ENCODE results near the gene ERBB4.
A peak's percentile ranks its signal among the peaks of the same experiment; 100 is the strongest.

Gene ERBB4

DNA sequence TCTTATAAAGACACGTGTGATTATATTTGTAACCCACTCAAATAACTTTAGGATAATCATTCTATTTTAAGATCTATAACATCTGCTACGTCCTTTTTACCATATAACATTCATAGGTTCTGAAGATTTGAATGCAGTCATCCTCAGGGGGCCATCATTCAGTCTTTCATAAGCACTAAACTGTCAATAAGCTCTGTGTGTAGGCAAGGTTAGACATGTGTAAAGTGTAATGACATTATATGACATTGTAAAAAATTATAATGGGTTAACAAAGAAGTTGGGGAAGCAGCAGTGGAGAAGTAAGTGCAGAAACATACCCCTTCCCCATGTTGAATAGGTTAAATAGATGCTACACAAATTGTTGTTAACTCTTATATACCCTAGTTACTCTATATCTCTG is 845.9 kb downstream of the ERBB4 start:
- H3K4ac ChIP-seq (ENCODE audit: low read length): no peak overlapping the region
- H2BK5ac ChIP-seq (ENCODE audit: low read length): no peak overlapping the region
- no peak overlapping the region for H4K8ac ChIP-seq (ENCODE audit: low read depth, low read length)
- no peaks in the 10 kb centered on the region for H3K79me1 ChIP-seq (ENCODE audit: low read depth, low read length)
- no peak overlapping the region for H2BK120ac ChIP-seq (ENCODE audit: low read depth, low read length)
- no peak overlapping the region for H2AFZ ChIP-seq (ENCODE audit: low read length)
- H3K23ac ChIP-seq (ENCODE audit: low read depth, low read length, poor library complexity): no peak overlapping the region
- H3K36me3 ChIP-seq (replicated peaks in 1 of 2; ENCODE audit: control insufficient read depth in 2 of 2, insufficient read depth in 2 of 2, low read length in 2 of 2): no peaks in the 10 kb centered on the region
- no CpG with 5 or more reads among the region's 2 CpGs for WGBS, 2 donors (ENCODE audit: extremely low coverage in 2 of 2, insufficient read length in 2 of 2, insufficient replicate concordance in 1 of 2)
- H3K4me1 ChIP-seq (ENCODE audit: control insufficient read depth in 2 of 2, insufficient read depth in 1 of 2, low read depth in 1 of 2, low read length in 2 of 2): peaks cover 2 to 3% of the 10 kb centered on the region in 2 donors
- H3K4me2 ChIP-seq (ENCODE audit: insufficient read depth, low read length, poor library complexity, severe bottlenecking): no peak overlapping the region
- H3K27me3 ChIP-seq (ENCODE audit: control insufficient read depth in 3 of 3, insufficient read depth in 3 of 3, low read depth in 1 of 3, low read length in 3 of 3): no peaks in the 10 kb centered on the region
- no peak overlapping the region for H2AK5ac ChIP-seq (ENCODE audit: low read depth, low read length)
- H3K9ac ChIP-seq (ENCODE audit: low read depth, low read length, poor library complexity): no peak overlapping the region
- no peaks in the 10 kb centered on the region for H3K9me3 ChIP-seq (replicated peaks in 1 of 2; ENCODE audit: control insufficient read depth in 2 of 2, insufficient read depth in 1 of 2, low read depth in 1 of 2, low read length in 2 of 2)
- DNase-seq (ENCODE audit: low spot score): no peak
- H2BK12ac ChIP-seq (ENCODE audit: low read length): no peak overlapping the region
- no peak overlapping the region for H3K4me3 ChIP-seq (ENCODE audit: low read length in 2 of 2)
- no peak overlapping the region for H4K91ac ChIP-seq (ENCODE audit: low read depth, low read length, poor library complexity)
- no peak overlapping the region for H3K14ac ChIP-seq (ENCODE audit: low read length)
- no peak overlapping the region for H3K27ac ChIP-seq (replicated peaks; ENCODE audit: low read length)
- H2BK15ac ChIP-seq (ENCODE audit: low read length): no peak overlapping the region
- no peak overlapping the region for H3K18ac ChIP-seq (ENCODE audit: low read length)

DNA sequence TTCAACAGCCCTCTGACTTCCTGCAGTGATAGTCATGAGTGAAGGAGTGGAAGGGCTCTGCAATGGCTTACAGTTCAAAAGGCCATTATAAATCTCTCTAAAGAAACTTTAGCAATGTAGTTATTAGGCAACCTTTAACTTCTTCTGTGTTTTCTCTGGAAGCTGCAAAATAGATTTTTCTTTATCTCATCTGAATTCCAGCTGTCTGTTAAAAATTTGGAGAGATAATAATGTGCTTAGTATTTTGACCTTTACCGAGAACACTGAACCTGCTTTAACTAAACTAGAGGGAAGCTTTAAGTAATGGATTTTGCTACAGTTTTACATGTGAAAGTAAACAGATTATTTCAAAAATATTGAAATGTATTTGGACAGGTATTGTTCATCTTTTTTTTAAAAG is 847.9 kb downstream of the ERBB4 start:
- Histone ChIP-seq H3K9me3 (replicated peaks in 1 of 2; ENCODE audit: control insufficient read depth in 2 of 2, insufficient read depth in 1 of 2, low read depth in 1 of 2, low read length in 2 of 2) (no peaks in the 10 kb centered on the region), H3K14ac (ENCODE audit: low read length) (no peak overlapping the region), H3K18ac (ENCODE audit: low read length) (no peak overlapping the region), H3K27me3 (ENCODE audit: control insufficient read depth in 3 of 3, insufficient read depth in 3 of 3, low read depth in 1 of 3, low read length in 3 of 3) (no peaks in the 10 kb centered on the region), H2BK15ac (ENCODE audit: low read length) (no peak overlapping the region), H2AK5ac (ENCODE audit: low read depth, low read length) (no peak overlapping the region), H3K9ac (ENCODE audit: low read depth, low read length, poor library complexity) (no peak overlapping the region), H2BK120ac (ENCODE audit: low read depth, low read length) (no peak overlapping the region), H2BK12ac (ENCODE audit: low read length) (no peak overlapping the region), H4K8ac (ENCODE audit: low read depth, low read length) (no peak overlapping the region), H3K4ac (ENCODE audit: low read length) (no peak overlapping the region), H3K79me1 (ENCODE audit: low read depth, low read length) (no peaks in the 10 kb centered on the region), H3K4me2 (ENCODE audit: insufficient read depth, low read length, poor library complexity, severe bottlenecking) (no peak overlapping the region), H3K4me3 (ENCODE audit: low read length in 2 of 2) (no peak overlapping the region), H3K23ac (ENCODE audit: low read depth, low read length, poor library complexity) (no peak overlapping the region), H4K91ac (ENCODE audit: low read depth, low read length, poor library complexity) (no peak overlapping the region), H2BK5ac (ENCODE audit: low read length) (no peak overlapping the region), H3K4me1 (ENCODE audit: control insufficient read depth in 2 of 2, insufficient read depth in 1 of 2, low read depth in 1 of 2, low read length in 2 of 2) (peaks cover 2 to 3% of the 10 kb centered on the region in 2 donors), H3K36me3 (replicated peaks in 1 of 2; ENCODE audit: control insufficient read depth in 2 of 2, insufficient read depth in 2 of 2, low read length in 2 of 2) (no peaks in the 10 kb centered on the region), H3K27ac (replicated peaks; ENCODE audit: low read length) (no peak overlapping the region), H2AFZ (ENCODE audit: low read length) (peak overlapping the region; percentile 9)
- WGBS, 2 donors (ENCODE audit: extremely low coverage in 2 of 2, insufficient read length in 2 of 2, insufficient replicate concordance in 1 of 2): no CpG with 5 or more reads among the region's 1 CpG
- no peak for DNase-seq (ENCODE audit: low spot score)

DNA sequence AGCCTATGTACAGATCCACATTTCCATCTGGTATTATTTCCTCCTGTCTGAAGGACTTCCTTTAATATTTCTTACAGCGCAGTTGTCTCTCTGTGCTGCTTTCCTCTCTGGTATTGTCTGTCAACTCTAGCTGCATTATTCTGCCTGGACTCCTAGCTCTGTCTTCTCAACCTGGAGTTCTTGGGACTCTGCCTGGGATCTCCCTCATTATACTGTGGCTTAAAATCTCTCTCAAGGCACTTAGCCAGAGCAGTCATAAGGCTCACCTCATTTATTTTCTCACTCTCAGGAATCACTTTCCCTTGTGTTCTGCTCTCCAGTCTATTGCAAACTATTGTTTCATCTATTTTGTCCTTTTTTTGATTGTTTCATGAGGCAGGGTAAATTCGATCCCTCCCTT is 850.4 kb downstream of the ERBB4 start:
- H3K9ac ChIP-seq (ENCODE audit: low read depth, low read length, poor library complexity): no peak overlapping the region
- H4K8ac ChIP-seq (ENCODE audit: low read depth, low read length): no peak overlapping the region
- H3K18ac ChIP-seq (ENCODE audit: low read length): no peak overlapping the region
- WGBS, 2 donors (ENCODE audit: extremely low coverage in 2 of 2, insufficient read length in 2 of 2, insufficient replicate concordance in 1 of 2): no CpG with 5 or more reads among the region's 2 CpGs
- no peak overlapping the region for H3K14ac ChIP-seq (ENCODE audit: low read length)
- H2BK15ac ChIP-seq (ENCODE audit: low read length): no peak overlapping the region
- H3K36me3 ChIP-seq (replicated peaks in 1 of 2; ENCODE audit: control insufficient read depth in 2 of 2, insufficient read depth in 2 of 2, low read length in 2 of 2): no peaks in the 10 kb centered on the region
- no peak overlapping the region for H2BK5ac ChIP-seq (ENCODE audit: low read length)
- H3K23ac ChIP-seq (ENCODE audit: low read depth, low read length, poor library complexity): no peak overlapping the region
- no peak overlapping the region for H3K4me2 ChIP-seq (ENCODE audit: insufficient read depth, low read length, poor library complexity, severe bottlenecking)
- no peak overlapping the region for H2AK5ac ChIP-seq (ENCODE audit: low read depth, low read length)
- no peak overlapping the region for H3K27ac ChIP-seq (replicated peaks; ENCODE audit: low read length)
- H3K79me1 ChIP-seq (ENCODE audit: low read depth, low read length): no peaks in the 10 kb centered on the region
- H4K91ac ChIP-seq (ENCODE audit: low read depth, low read length, poor library complexity): no peak overlapping the region
- no peak overlapping the region for H3K4ac ChIP-seq (ENCODE audit: low read length)
- no peak for DNase-seq (ENCODE audit: low spot score)
- H2BK120ac ChIP-seq (ENCODE audit: low read depth, low read length): no peak overlapping the region
- no peak overlapping the region for H2AFZ ChIP-seq (ENCODE audit: low read length)
- peaks cover 2 to 3% of the 10 kb centered on the region in 2 donors for H3K4me1 ChIP-seq (ENCODE audit: control insufficient read depth in 2 of 2, insufficient read depth in 1 of 2, low read depth in 1 of 2, low read length in 2 of 2)
- no peak overlapping the region for H3K4me3 ChIP-seq (ENCODE audit: low read length in 2 of 2)
- H3K27me3 ChIP-seq (ENCODE audit: control insufficient read depth in 3 of 3, insufficient read depth in 3 of 3, low read depth in 1 of 3, low read length in 3 of 3): no peaks in the 10 kb centered on the region
- peaks cover 0 to 12% of the 10 kb centered on the region in 2 donors for H3K9me3 ChIP-seq (replicated peaks in 1 of 2; ENCODE audit: control insufficient read depth in 2 of 2, insufficient read depth in 1 of 2, low read depth in 1 of 2, low read length in 2 of 2)
- no peak overlapping the region for H2BK12ac ChIP-seq (ENCODE audit: low read length)

DNA sequence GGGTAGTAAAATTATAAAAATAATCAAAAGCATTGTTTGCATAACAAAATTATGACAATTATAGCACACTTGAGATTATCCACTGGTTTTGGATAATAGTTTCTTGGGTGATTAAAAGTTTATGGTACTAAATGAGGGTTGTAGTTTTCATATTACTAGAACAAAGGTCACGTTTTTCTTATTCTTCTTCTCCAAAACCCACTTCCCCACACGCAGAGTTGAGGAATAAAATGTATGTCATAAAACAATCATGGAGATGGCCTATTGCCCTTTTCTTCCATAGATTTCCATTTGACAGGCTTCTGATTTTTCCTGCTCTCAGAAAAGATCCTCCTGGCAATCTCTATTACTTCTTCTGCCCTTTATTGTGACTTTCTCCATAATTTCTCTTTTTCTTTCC is 863.9 kb downstream of the ERBB4 start:
- Histone ChIP-seq H3K27ac (replicated peaks; ENCODE audit: low read length) (no peak overlapping the region), H2BK15ac (ENCODE audit: low read length) (no peak overlapping the region), H3K4me2 (ENCODE audit: insufficient read depth, low read length, poor library complexity, severe bottlenecking) (no peak overlapping the region), H2BK5ac (ENCODE audit: low read length) (no peak overlapping the region), H3K4me1 (ENCODE audit: control insufficient read depth in 2 of 2, insufficient read depth in 1 of 2, low read depth in 1 of 2, low read length in 2 of 2) (peaks cover 0 to 2% of the 10 kb centered on the region in 2 donors), H3K4me3 (ENCODE audit: low read length in 2 of 2) (no peak overlapping the region), H2BK12ac (ENCODE audit: low read length) (no peak overlapping the region), H2AK5ac (ENCODE audit: low read depth, low read length) (no peak overlapping the region), H3K36me3 (replicated peaks in 1 of 2; ENCODE audit: control insufficient read depth in 2 of 2, insufficient read depth in 2 of 2, low read length in 2 of 2) (no peaks in the 10 kb centered on the region), H2BK120ac (ENCODE audit: low read depth, low read length) (no peak overlapping the region), H3K18ac (ENCODE audit: low read length) (no peak overlapping the region), H3K4ac (ENCODE audit: low read length) (no peak overlapping the region), H3K23ac (ENCODE audit: low read depth, low read length, poor library complexity) (no peak overlapping the region), H3K27me3 (ENCODE audit: control insufficient read depth in 3 of 3, insufficient read depth in 3 of 3, low read depth in 1 of 3, low read length in 3 of 3) (no peaks in the 10 kb centered on the region), H2AFZ (ENCODE audit: low read length) (no peak overlapping the region), H3K79me1 (ENCODE audit: low read depth, low read length) (no peaks in the 10 kb centered on the region), H3K9me3 (replicated peaks in 1 of 2; ENCODE audit: control insufficient read depth in 2 of 2, insufficient read depth in 1 of 2, low read depth in 1 of 2, low read length in 2 of 2) (peaks cover 0 to 3% of the 10 kb centered on the region in 2 donors), H3K9ac (ENCODE audit: low read depth, low read length, poor library complexity) (no peak overlapping the region), H3K14ac (ENCODE audit: low read length) (no peak overlapping the region), H4K91ac (ENCODE audit: low read depth, low read length, poor library complexity) (no peak overlapping the region), H4K8ac (ENCODE audit: low read depth, low read length) (no peak overlapping the region)
- no CpG with 5 or more reads among the region's 2 CpGs for WGBS, 2 donors (ENCODE audit: extremely low coverage in 2 of 2, insufficient read length in 2 of 2, insufficient replicate concordance in 1 of 2)
- DNase-seq (ENCODE audit: low spot score): no peak

Data from neuronal stem cell (in vitro differentiated cells).